ENCODE data around the gene RDH5. TPM values are rescaled to one million over a fixed set of nuclear protein-coding genes. Genes with fewer than 3 reads are reported as not detected.

Gene RDH5
- total and polyA plus RNA-seq, 2 of the 4 experiments (the other 2 are of a cell fraction) = 7.3 to 18.8 TPM

GRCh38 chr12:55699471-55700055, 20.6 kb upstream of the RDH5 start:
- Histone ChIP-seq H3K18ac (ENCODE audit: low read depth, low read length) (no peak overlapping the region), H3K4me1 (ENCODE audit: control insufficient read depth, insufficient read depth, low read length) (peaks cover 2% of the 10 kb centered on the region; the same call in 1 of the 2 replicates), H2AFZ (replicated peaks; ENCODE audit: low read length, poor library complexity) (no peak overlapping the region), H4K20me1 (ENCODE audit: insufficient read depth, low read length) (no peaks in the 10 kb centered on the region), H3K9me3 (ENCODE audit: control insufficient read depth, insufficient read depth, low read length) (no peaks in the 10 kb centered on the region), H2BK5ac (ENCODE audit: low read depth, low read length, poor library complexity, severe bottlenecking) (no peak overlapping the region), H3K79me1 (ENCODE audit: low read depth in 1 of 2, low read length in 2 of 2) (no peaks in the 10 kb centered on the region), H4K5ac (ENCODE audit: low read depth, low read length) (no peak overlapping the region), H3K23ac (ENCODE audit: low read depth, low read length) (no peak overlapping the region), H4K91ac (ENCODE audit: insufficient read depth, low read depth, low read length) (no peak overlapping the region), H2AK5ac (ENCODE audit: low read depth, low read length) (no peak overlapping the region), H2AK9ac (replicated peaks; ENCODE audit: low read depth, low read length, poor library complexity) (no peak overlapping the region), H3K36me3 (ENCODE audit: control insufficient read depth, insufficient read depth, low read length) (no peaks in the 10 kb centered on the region), H3K14ac (replicated peaks; ENCODE audit: low read depth, low read length) (no peak overlapping the region), H4K8ac (ENCODE audit: low read depth in 2 of 2, low read length in 2 of 2) (no peak overlapping the region), H3K4me3 (ENCODE audit: insufficient read depth, low read depth, low read length) (no peak overlapping the region), H2BK20ac (ENCODE audit: low read depth, low read length) (no peak overlapping the region), H3K9me1 (ENCODE audit: insufficient read depth, low read length) (no peaks in the 10 kb centered on the region), H3K56ac (ENCODE audit: extremely low read depth, insufficient read depth, low read length) (no peak overlapping the region), H3K9ac (ENCODE audit: low read depth, low read length) (no peak overlapping the region), H3K27ac (ENCODE audit: insufficient read depth, low read length) (no peak overlapping the region), H3K4me2 (ENCODE audit: low read depth, low read length) (no peak overlapping the region), H3K4ac (ENCODE audit: low read depth, low read length) (no peak overlapping the region), H3K27me3 (ENCODE audit: control insufficient read depth, insufficient read depth, low read length) (peaks cover 22% of the 10 kb centered on the region), H2BK120ac (ENCODE audit: low read depth, low read length) (no peak overlapping the region), H2BK15ac (ENCODE audit: low read depth, low read length) (no peak overlapping the region)
- dilution Hi-C loops (cut with HindIII; ENCODE audit: low sequenced_read_pairs, unreplicated experiment) (no loop called here), intact Hi-C loops (cut with micrococcal nuclease) (no loop called here), in situ Hi-C loops (cut with MboI; ENCODE audit: low sequenced_read_pairs) (no loop called here)
- POLR2A ChIA-PET (ENCODE audit: unreplicated experiment) = no interaction called here
- WGBS, 2 experiments (ENCODE audit: extremely low coverage in 2 of 2, insufficient read length in 1 of 2) = 70% methylated on average over 2 of the region's 5 CpGs; no CpG with 5 or more reads in 1 of the 2 experiments
- CTCF ChIA-PET = no interaction called here
- TF ChIP-seq ELK1 (IDR thresholded peaks at IDR 0.05; ENCODE audit: borderline replicate concordance, low read depth, low read length) (no peak), RCOR1 (IDR thresholded peaks at IDR 0.05; ENCODE audit: insufficient replicate concordance, low read length) (no peak), CTCF (conservative IDR thresholded peaks at IDR 0.05; ENCODE audit: low read depth, low read length) (no peak), MAZ (IDR thresholded peaks at IDR 0.05; ENCODE audit: borderline replicate concordance, low read depth, low read length) (no peak), MXI1 (IDR thresholded peaks at IDR 0.05; ENCODE audit: borderline replicate concordance, low read depth, low read length) (no peak), SMC3 (IDR thresholded peaks at IDR 0.05; ENCODE audit: low read depth, low read length) (no peak), POLR2A (IDR thresholded peaks at IDR 0.05; ENCODE audit: low read depth, low read length) (no peak), CHD1 (IDR thresholded peaks at IDR 0.05; ENCODE audit: low read depth, low read length) (no peak)
- DNase-seq (no peak), ATAC-seq (ENCODE audit: low read depth) (no peak)
- BruUV-seq (replicated peaks) = no TSS peak
